GM21737 (cell line): ENCODE data around the gene EIF2S3B.
"Not testable (repeated sequence)": the region's sequence is repeated elsewhere in the genome, so short reads cannot be mapped to it uniquely, and the experiment has no call there.

Experiments
- ATAC-seq: cut with Tn5 transposase; IDR thresholded peaks from one replicate; pipeline ENCODE4 v1.9.1; 2021; ENCODE audit warnings: mild to moderate bottlenecking, moderate library complexity; ENCODE audit not compliant: unreplicated experiment

Gene EIF2S3B

GRCh38 chr12:10505620-10506019 lies at the start of gene EIF2S3B:
TSS of gene EIF2S3B (plus strand) at chr12:10505890. CDS start at chr12:10505903, 13 bp downstream.
- no peak for ATAC-seq

GRCh38 chr12:10456856-10457255 lies 48.8 kb upstream of the EIF2S3B start:
- ATAC-seq, result no peak

- no peak for ATAC-seq
Measured at GRCh38 chr12:10457760-10458159, 47.9 kb upstream of the EIF2S3B start.

GRCh38 chr12:10466311-10466710 lies 39.4 kb upstream of the EIF2S3B start:
- no peak for ATAC-seq

- ATAC-seq, result no peak
Measured at GRCh38 chr12:10469701-10470100, 36.0 kb upstream of the EIF2S3B start.

- ATAC-seq, result not testable (repeated sequence)
Measured at GRCh38 chr12:10472808-10473207, 32.9 kb upstream of the EIF2S3B start.

GRCh38 chr12:10481901-10482300 lies 23.8 kb upstream of the EIF2S3B start:
- ATAC-seq, result not testable (repeated sequence)

- not testable (repeated sequence) for ATAC-seq
Measured at GRCh38 chr12:10487328-10487727, 18.4 kb upstream of the EIF2S3B start.

GRCh38 chr12:10491766-10492165 lies 13.9 kb upstream of the EIF2S3B start:
- no peak for ATAC-seq

GRCh38 chr12:10497602-10498001 lies 8.1 kb upstream of the EIF2S3B start:
- ATAC-seq, result no peak

- no peak for ATAC-seq
Measured at GRCh38 chr12:10498042-10498441, 7.6 kb upstream of the EIF2S3B start.

GRCh38 chr12:10501030-10501429 lies 4.7 kb upstream of the EIF2S3B start:
- no peak for ATAC-seq

GRCh38 chr12:10503460-10503859 lies 2.2 kb upstream of the EIF2S3B start:
- no peak for ATAC-seq

GRCh38 chr12:10511756-10512355 lies 6.2 kb downstream of the EIF2S3B start:
- ATAC-seq, result no peak

GRCh38 chr12:10512798-10513197 lies 7.1 kb downstream of the EIF2S3B start:
- no peak for ATAC-seq

GRCh38 chr12:10521555-10521954 lies 15.9 kb downstream of the EIF2S3B start:
- ATAC-seq, result no peak

- ATAC-seq, result no peak
Measured at GRCh38 chr12:10528174-10528953, 22.7 kb downstream of the EIF2S3B start.

GRCh38 chr12:10529603-10530002 lies 23.9 kb downstream of the EIF2S3B start:
- ATAC-seq, result no peak

GRCh38 chr12:10537721-10538120 lies 32.0 kb downstream of the EIF2S3B start:
- ATAC-seq, result no peak

GRCh38 chr12:10540776-10541205 lies 35.1 kb downstream of the EIF2S3B start:
- peak; percentile 89 for ATAC-seq

- no peak for ATAC-seq
Measured at GRCh38 chr12:10543499-10543898, 37.8 kb downstream of the EIF2S3B start.

GRCh38 chr12:10551375-10551774 lies 45.7 kb downstream of the EIF2S3B start:
- ATAC-seq, result no peak
